ENCODE results near the gene PLA2G6. TPM values are rescaled to one million over a fixed set of nuclear protein-coding genes. Genes with fewer than 3 reads are reported as not detected.
"Not testable (repeated sequence)": the region's sequence is repeated elsewhere in the genome, so short reads cannot be mapped to it uniquely, and the experiment has no call there.

PLA2G6 gene
- total RNA-seq, 1 donor from 2014 or later, result 35.8 TPM

DNA sequence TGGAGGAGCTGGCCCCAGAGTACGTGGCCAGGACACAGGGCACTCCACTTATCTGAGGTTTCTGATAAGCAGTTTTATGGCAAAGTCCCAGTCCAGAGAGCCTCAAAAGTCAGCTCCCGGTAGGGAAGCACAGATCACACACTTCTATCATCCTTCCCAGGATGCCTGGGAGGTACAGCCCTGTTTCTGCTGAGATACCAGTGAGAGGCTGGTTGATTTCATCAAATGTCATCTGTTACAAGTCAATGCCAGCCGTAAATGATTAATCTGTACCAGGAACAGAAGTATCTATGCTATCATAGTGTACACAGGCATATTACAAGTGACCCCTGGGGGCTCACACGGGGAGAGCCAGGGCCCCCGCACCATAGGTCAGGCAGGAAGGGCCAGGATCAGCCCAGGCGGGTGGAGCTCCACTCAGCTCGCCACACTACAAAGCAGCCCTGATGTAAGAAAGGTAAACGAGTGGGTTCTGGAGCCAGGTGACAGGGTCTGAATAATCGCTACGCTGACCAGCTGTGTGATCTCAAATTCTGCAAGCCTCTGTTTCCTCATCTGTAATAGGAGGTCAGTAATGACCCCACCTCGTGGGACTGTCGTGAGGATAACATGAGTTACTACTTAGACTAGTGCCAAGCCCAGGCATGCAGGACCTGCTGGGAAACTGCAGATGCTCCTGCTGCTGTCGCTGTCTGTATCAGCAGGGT is 17.6 kb downstream of the PLA2G6 start:
- no peak overlapping the region for H3K4me3 ChIP-seq
- intact Hi-C loops (cut with DNase I), result no loop called here
- H3K36me3 ChIP-seq, result no peaks in the 10 kb centered on the region
- H3K4me1 ChIP-seq, result peaks cover 32% of the 10 kb centered on the region
- H3K27me3 ChIP-seq, result no peaks in the 10 kb centered on the region
- H3K9me3 ChIP-seq, result no peaks in the 10 kb centered on the region
- no peak for DNase-seq (ENCODE audit: extremely low spot score in 2 of 2)
- H3K27ac ChIP-seq, result no peak overlapping the region
- TF ChIP-seq, protein P1, sequence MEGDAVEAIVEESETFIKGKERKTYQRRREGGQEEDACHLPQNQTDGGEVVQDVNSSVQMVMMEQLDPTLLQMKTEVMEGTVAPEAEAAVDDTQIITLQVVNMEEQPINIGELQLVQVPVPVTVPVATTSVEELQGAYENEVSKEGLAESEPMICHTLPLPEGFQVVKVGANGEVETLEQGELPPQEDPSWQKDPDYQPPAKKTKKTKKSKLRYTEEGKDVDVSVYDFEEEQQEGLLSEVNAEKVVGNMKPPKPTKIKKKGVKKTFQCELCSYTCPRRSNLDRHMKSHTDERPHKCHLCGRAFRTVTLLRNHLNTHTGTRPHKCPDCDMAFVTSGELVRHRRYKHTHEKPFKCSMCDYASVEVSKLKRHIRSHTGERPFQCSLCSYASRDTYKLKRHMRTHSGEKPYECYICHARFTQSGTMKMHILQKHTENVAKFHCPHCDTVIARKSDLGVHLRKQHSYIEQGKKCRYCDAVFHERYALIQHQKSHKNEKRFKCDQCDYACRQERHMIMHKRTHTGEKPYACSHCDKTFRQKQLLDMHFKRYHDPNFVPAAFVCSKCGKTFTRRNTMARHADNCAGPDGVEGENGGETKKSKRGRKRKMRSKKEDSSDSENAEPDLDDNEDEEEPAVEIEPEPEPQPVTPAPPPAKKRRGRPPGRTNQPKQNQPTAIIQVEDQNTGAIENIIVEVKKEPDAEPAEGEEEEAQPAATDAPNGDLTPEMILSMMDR (IDR thresholded peaks at IDR 0.05), result no peak
- no peak for TF ChIP-seq POLR2A (IDR thresholded peaks at IDR 0.05)
- no peak for TF ChIP-seq POLR2AphosphoS5 (IDR thresholded peaks at IDR 0.05; ENCODE audit: insufficient read depth in 1 of 2, low read depth in 1 of 2)

DNA sequence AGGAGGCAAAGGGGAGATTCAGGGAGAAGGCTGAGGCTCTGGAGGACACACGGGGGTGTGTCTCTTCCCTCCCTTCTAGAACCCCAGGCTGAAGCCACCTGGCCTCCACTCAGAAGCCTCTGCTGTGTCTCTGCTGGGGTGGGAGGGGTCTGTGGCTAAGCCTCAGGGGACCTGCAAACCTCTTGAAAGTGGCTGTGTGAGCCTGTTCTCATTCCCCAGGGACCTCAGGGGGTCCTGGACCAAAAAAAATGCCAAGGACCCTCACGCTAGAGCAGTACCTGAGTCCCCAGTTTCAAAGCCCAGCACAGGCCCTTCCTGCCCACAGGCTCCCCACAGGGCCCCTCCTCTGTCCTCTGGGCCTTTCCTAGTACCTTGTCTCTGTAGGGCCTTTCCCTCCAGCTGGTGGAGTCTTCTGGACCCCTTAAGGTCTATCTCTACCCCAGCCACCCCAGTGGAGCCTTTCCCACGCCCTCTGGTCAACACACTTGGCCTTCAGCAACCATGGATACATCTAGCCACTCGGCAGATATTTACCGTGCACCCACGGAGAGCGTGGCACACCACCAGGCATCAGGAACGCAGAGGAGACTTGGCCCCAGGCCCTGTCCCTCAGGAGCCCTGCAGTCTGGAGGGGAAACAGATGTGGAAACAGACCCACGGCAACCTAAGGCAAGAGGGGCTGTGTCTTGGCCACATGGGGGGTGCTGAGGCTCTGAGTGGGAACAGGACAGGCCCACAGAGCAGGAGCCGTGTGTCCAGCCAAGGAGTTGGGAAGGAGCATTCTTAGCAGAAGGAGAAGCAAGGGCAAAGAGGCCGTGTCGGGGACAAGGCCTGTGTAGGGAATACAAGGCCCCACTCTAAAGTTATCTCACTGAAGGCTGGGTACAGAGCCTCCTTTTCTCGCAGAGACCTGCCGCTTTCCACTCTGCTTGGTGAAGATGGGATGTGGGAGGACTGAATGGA is 18.5 kb downstream of the PLA2G6 start:
- Histone ChIP-seq H3K27me3 (no peaks in the 10 kb centered on the region), H3K36me3 (no peaks in the 10 kb centered on the region), H3K4me1 (peaks cover 29% of the 10 kb centered on the region), H3K27ac (no peak overlapping the region), H3K4me3 (no peak overlapping the region), H3K9me3 (no peaks in the 10 kb centered on the region)
- intact Hi-C loops (cut with DNase I), result no loop called here
- no peak for DNase-seq (ENCODE audit: extremely low spot score in 2 of 2)
- TF ChIP-seq POLR2A (IDR thresholded peaks at IDR 0.05), result no peak
- TF ChIP-seq, protein P1 (IDR thresholded peaks at IDR 0.05), result no peak
- no peak for TF ChIP-seq POLR2AphosphoS5 (IDR thresholded peaks at IDR 0.05; ENCODE audit: insufficient read depth in 1 of 2, low read depth in 1 of 2)

DNA sequence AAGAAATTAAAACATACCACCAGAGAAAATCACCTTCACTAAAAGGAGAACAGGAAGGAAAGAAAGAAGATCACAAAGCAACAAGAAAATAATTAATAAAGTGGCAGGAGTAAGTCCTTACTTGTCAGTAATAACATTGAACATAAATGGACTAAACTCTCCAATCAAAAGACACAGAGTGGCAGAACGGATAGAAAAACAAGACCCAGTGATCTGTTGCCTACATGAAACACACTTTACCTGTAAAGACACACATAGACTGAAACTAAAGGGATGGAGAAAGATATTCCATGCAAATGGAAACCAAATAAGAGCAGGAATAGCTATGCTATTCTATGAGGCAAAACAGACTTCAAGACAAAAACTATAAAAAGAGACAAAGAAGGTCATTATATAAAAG is 25.9 kb downstream of the PLA2G6 start:
- Histone ChIP-seq H3K9me3 (no peaks in the 10 kb centered on the region), H3K36me3 (no peaks in the 10 kb centered on the region), H3K27ac (no peak overlapping the region), H3K4me1 (peaks cover 7% of the 10 kb centered on the region), H3K27me3 (no peaks in the 10 kb centered on the region), H3K4me3 (no peak overlapping the region)
- intact Hi-C loops (cut with DNase I), result no loop called here
- TF ChIP-seq, protein P1 (IDR thresholded peaks at IDR 0.05), result no peak
- TF ChIP-seq POLR2A (IDR thresholded peaks at IDR 0.05), result no peak
- TF ChIP-seq POLR2AphosphoS5 (IDR thresholded peaks at IDR 0.05; ENCODE audit: insufficient read depth in 1 of 2, low read depth in 1 of 2), result no peak
- DNase-seq (ENCODE audit: extremely low spot score in 2 of 2), result no peak

DNA sequence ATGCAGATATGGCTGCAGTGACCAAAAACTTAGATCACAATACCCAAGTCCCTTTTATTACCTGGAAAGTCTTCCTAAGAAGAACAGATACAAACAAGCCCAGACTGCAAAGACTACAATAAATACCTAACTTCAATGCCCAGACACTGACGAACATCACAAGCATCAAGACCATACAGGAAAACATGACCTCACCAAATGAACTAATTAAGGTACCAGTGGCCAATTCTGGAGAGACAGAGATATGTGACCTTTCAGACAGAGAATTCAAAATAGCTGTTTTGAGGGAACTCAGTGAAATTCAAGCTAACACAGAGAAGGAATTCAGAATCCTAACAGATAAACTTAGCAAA is 27.1 kb downstream of the PLA2G6 start:
- intact Hi-C loops (cut with DNase I); H3K27me3 ChIP-seq; H3K4me1 ChIP-seq; H3K9me3 ChIP-seq; DNase-seq (ENCODE audit: extremely low spot score in 2 of 2); H3K36me3 ChIP-seq; H3K27ac ChIP-seq; H3K4me3 ChIP-seq: not testable (repeated sequence)

DNA sequence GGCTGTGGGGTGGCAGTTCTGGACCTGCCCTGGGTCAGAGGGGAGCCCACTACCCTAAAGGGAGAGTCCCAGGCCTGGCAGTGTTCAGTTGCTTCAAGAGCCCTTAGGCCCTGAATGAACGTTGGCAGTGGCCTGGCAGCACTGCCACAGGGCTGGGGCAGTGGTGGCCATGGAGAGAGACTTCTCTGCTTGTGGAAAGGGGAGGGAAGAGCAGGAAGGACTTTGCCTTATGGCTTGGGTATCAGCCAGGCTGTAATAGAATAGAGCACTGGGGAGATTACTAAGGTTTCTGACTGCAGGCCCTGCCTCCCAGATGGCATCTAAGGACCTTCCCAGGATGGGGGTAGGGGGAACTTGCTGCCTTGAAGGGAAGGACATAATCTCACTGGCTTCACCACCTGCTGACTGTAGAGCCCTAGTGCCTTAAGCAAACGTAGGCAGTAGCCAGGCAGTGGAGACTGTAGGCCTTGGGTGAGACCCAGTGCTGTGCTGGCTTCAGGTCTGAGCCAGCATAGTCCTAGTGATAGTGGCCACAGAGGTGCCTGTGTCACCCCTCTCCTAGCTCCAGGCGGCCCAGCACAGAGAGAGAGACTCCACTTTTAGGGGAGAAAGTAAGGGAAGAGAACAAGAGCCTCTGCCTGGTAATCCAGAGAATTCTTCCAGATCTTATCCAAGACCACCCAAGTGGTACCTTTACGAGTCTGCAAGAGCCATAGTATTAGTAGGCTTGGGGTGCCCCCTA is 27.6 kb downstream of the PLA2G6 start:
- Histone ChIP-seq H3K4me1 (peaks cover 7% of the 10 kb centered on the region), H3K27ac (no peak overlapping the region), H3K36me3 (no peaks in the 10 kb centered on the region), H3K4me3 (no peak overlapping the region), H3K27me3 (no peaks in the 10 kb centered on the region), H3K9me3 (no peaks in the 10 kb centered on the region)
- TF ChIP-seq POLR2AphosphoS5 (IDR thresholded peaks at IDR 0.05; ENCODE audit: insufficient read depth in 1 of 2, low read depth in 1 of 2) (no peak), POLR2A (IDR thresholded peaks at IDR 0.05) (no peak)
- TF ChIP-seq, protein P1 (IDR thresholded peaks at IDR 0.05), result no peak
- no peak for DNase-seq (ENCODE audit: extremely low spot score in 2 of 2)
- intact Hi-C loops (cut with DNase I), result no loop called here
